ENCODE measurements around the gene ZFYVE28.

GRCh38 chr4:2415213-2415612, 3.2 kb downstream of the ZFYVE28 start:
- TF ChIP-seq CTCF (conservative IDR thresholded peaks at IDR 0.05) (no peak), EZH2 (IDR thresholded peaks at IDR 0.05; ENCODE audit: low read depth) (no peak)
